22Rv1 (cell line): ENCODE results near the gene PIGN.

Experiments used
- ZFX ChIP-seq: fragments of 450-650 bp; IDR thresholded peaks from 2 replicates; pipeline ENCODE4 v1.6.1; 2017; ENCODE audit warnings: antibody characterized with exemption, borderline replicate concordance
- TF ChIP-seq, protein P1 (sequence below): fragments of 450-650 bp; IDR thresholded peaks from 2 replicates; pipeline ENCODE4 v1.5.1; 2017; ENCODE audit warnings: mild to moderate bottlenecking

- TF ChIP-seq, protein P1, sequence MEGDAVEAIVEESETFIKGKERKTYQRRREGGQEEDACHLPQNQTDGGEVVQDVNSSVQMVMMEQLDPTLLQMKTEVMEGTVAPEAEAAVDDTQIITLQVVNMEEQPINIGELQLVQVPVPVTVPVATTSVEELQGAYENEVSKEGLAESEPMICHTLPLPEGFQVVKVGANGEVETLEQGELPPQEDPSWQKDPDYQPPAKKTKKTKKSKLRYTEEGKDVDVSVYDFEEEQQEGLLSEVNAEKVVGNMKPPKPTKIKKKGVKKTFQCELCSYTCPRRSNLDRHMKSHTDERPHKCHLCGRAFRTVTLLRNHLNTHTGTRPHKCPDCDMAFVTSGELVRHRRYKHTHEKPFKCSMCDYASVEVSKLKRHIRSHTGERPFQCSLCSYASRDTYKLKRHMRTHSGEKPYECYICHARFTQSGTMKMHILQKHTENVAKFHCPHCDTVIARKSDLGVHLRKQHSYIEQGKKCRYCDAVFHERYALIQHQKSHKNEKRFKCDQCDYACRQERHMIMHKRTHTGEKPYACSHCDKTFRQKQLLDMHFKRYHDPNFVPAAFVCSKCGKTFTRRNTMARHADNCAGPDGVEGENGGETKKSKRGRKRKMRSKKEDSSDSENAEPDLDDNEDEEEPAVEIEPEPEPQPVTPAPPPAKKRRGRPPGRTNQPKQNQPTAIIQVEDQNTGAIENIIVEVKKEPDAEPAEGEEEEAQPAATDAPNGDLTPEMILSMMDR: no peak
- no peak for TF ChIP-seq ZFX
Measured at GRCh38 chr18:61992285-61992684, 194.6 kb downstream of the PIGN start.
